ENCODE data around the gene FAM151B. TPM values are rescaled to one million over a fixed set of nuclear protein-coding genes. Genes with fewer than 3 reads are reported as not detected.

FAM151B gene
- total and polyA plus RNA-seq, 10 of the 15 experiments (the other 5 are each of a cell fraction or from before 2014, with no cell fraction given) = 0.05 to 0.79 (median 0.22) TPM

GRCh38 chr5:80576383-80576782, 88.5 kb downstream of the FAM151B start (continued):
- no peak for TF ChIP-seq E4F1 (IDR thresholded peaks at IDR 0.05; ENCODE audit: borderline replicate concordance, partially characterized antibody)
- TF ChIP-seq JUNB (IDR thresholded peaks at IDR 0.05) = peak; percentile 86

DNA sequence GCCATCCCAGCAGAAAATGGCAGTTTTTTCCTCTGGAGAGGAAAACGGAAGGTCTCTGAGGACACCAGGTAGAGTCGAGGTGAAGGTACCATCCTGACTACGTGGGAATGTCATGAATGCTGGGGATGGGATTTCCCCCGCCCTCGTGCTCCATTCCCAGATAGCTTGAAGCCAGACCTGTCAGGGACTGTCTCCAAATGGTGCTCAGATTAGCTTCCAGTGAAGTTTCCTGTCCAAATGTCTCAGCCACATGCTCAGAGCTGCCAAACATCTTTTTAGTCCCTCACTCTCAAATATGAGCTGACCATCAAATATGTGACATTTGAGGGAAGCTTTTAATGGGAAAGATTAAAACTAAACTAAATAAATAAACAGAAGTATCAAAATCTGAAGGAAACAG, 89.8 kb downstream of the FAM151B start:
- intact Hi-C loops (cut with micrococcal nuclease; ENCODE audit: unreplicated experiment) (no loop called here), in situ Hi-C loops (cut with MboI) (no loop called here)
- H3K9me3 ChIP-seq (replicated peaks; ENCODE audit: control insufficient read depth, insufficient read depth, low read length) = no peaks in the 10 kb centered on the region
- H3K9ac ChIP-seq (ENCODE audit: control insufficient read depth, insufficient read depth, low read length) = no peak overlapping the region
- ChIA-PET CTCF (no interaction called here), RAD21 (ENCODE audit: unreplicated experiment) (interaction anchor here (0.5 kb wide), 1 partner anchor 434 kb away, joined by 3 read pairs; no protein-coding TSS in a partner anchor), POLR2A (no interaction called here), SMC1A (ENCODE audit: uncharacterized antibody, unreplicated experiment) (no interaction called here)
- DNase-seq (ENCODE audit: low read depth, low spot score) (no peak), FAIRE-seq (no peak), ATAC-seq (no peak)
- no TSS peak for BruUV-seq (replicated peaks)
- no peaks in the 10 kb centered on the region for H3K36me3 ChIP-seq (ENCODE audit: control insufficient read depth in 2 of 2, insufficient read depth in 2 of 2, low read length in 1 of 2)
- H2AFZ ChIP-seq (ENCODE audit: control insufficient read depth, low read depth, low read length) = no peak overlapping the region
- H3K4me1 ChIP-seq (ENCODE audit: control insufficient read depth, insufficient read depth, low read length) = no peaks in the 10 kb centered on the region
- H4K20me1 ChIP-seq (ENCODE audit: control insufficient read depth, insufficient read depth) = no peaks in the 10 kb centered on the region
- H3K4me2 ChIP-seq (ENCODE audit: control insufficient read depth, insufficient read depth) = no peak overlapping the region
- 23% methylated on average over 5 of the region's 5 CpGs for whole genome bisulfite sequencing (ENCODE audit: insufficient coverage, insufficient replicate concordance, low lambda C conversion rate, missing lambda C conversion rate)
- H3K27ac ChIP-seq (ENCODE audit: control insufficient read depth, insufficient read depth) = no peak overlapping the region
- H3K4me3 ChIP-seq = no peak overlapping the region
- no peaks in the 10 kb centered on the region for H3K27me3 ChIP-seq (replicated peaks in 1 of 2; ENCODE audit: control insufficient read depth in 2 of 2, insufficient read depth in 2 of 2, low read length in 1 of 2)
- H3K79me2 ChIP-seq (ENCODE audit: control insufficient read depth, insufficient read depth, low read length) = no peaks in the 10 kb centered on the region
- TF ChIP-seq BCLAF1 (IDR thresholded peaks at IDR 0.05) (no peak), IRF5 (IDR thresholded peaks at IDR 0.05; ENCODE audit: borderline replicate concordance) (no peak), CEBPB (IDR thresholded peaks at IDR 0.05; ENCODE audit: borderline replicate concordance in 1 of 2, low read depth in 2 of 2, low read length in 2 of 2) (no peak), MYB (IDR thresholded peaks at IDR 0.05; ENCODE audit: borderline replicate concordance, low read depth, low read length) (no peak), CHD2 (IDR thresholded peaks at IDR 0.05; ENCODE audit: borderline replicate concordance, low read depth, low read length) (no peak), ATF7 (IDR thresholded peaks at IDR 0.05; ENCODE audit: low read depth) (no peak), ASH2L (IDR thresholded peaks at IDR 0.05; ENCODE audit: borderline replicate concordance, low read depth) (no peak), BHLHE40 (IDR thresholded peaks at IDR 0.05; ENCODE audit: borderline replicate concordance in 1 of 2, low read depth in 2 of 2, low read length in 1 of 2) (no peak)
- TF ChIP-seq, protein P1, sequence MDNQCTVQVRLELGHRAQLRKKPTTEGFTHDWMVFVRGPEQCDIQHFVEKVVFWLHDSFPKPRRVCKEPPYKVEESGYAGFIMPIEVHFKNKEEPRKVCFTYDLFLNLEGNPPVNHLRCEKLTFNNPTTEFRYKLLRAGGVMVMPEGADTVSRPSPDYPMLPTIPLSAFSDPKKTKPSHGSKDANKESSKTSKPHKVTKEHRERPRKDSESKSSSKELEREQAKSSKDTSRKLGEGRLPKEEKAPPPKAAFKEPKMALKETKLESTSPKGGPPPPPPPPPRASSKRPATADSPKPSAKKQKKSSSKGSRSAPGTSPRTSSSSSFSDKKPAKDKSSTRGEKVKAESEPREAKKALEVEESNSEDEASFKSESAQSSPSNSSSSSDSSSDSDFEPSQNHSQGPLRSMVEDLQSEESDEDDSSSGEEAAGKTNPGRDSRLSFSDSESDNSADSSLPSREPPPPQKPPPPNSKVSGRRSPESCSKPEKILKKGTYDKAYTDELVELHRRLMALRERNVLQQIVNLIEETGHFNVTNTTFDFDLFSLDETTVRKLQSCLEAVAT (IDR thresholded peaks at IDR 0.05) = no peak
- TF ChIP-seq, protein P2, sequence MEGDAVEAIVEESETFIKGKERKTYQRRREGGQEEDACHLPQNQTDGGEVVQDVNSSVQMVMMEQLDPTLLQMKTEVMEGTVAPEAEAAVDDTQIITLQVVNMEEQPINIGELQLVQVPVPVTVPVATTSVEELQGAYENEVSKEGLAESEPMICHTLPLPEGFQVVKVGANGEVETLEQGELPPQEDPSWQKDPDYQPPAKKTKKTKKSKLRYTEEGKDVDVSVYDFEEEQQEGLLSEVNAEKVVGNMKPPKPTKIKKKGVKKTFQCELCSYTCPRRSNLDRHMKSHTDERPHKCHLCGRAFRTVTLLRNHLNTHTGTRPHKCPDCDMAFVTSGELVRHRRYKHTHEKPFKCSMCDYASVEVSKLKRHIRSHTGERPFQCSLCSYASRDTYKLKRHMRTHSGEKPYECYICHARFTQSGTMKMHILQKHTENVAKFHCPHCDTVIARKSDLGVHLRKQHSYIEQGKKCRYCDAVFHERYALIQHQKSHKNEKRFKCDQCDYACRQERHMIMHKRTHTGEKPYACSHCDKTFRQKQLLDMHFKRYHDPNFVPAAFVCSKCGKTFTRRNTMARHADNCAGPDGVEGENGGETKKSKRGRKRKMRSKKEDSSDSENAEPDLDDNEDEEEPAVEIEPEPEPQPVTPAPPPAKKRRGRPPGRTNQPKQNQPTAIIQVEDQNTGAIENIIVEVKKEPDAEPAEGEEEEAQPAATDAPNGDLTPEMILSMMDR (IDR thresholded peaks at IDR 0.05 in 2 of 3, conservative IDR thresholded peaks at IDR 0.05 in 1 of 3; ENCODE audit: control insufficient read depth in 2 of 3, extremely low read depth in 1 of 3, insufficient read depth in 1 of 3, low read depth in 3 of 3, low read length in 3 of 3) = no peak

All from GM12878 (cell line).